ENCODE results near the gene ARAP1.
A peak's percentile ranks its signal among the peaks of the same experiment; 100 is the strongest.

ARAP1 gene

DNA sequence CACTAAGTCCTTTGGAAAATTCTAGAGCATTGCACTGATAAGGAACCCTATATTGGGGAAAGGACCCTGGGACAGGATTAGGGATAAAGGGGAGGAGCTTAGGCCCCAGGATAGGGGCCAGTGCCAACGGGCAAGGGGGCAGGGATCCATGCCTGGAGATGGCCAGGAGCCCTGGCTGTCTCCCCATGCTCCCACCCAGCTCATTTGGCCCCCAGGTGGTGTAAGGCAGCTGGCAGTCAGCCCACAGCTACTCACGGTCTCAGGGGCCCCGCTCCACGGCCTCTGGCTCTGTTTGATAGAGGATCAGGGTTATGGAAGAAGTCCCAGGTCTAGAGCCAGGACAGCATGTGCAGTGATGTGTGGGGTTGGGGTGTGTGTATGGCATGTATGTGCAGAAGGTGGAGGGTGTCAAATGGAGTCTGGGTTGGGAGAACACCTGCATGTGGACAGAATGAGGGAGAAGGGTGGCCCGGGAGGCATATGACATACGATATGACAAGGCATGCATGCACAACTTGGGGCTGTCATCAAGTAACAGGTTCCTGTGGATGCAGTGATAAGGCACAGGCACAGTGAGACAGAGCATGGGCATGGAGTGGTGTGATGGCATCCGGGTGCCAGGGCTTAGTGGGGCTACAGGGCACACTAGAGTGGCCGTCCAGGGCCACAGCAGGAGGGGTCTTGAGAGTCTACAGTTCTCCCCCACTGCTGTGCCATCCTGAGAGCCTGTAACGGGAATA, 59.5 kb downstream of the ARAP1 start:
- H3K4me3 ChIP-seq (ENCODE audit: low read length), result no peak overlapping the region
- no peak for DNase-seq (ENCODE audit: low read depth)
- no peak for TF ChIP-seq CTCF (conservative IDR thresholded peaks at IDR 0.05; ENCODE audit: low read length)

DNA sequence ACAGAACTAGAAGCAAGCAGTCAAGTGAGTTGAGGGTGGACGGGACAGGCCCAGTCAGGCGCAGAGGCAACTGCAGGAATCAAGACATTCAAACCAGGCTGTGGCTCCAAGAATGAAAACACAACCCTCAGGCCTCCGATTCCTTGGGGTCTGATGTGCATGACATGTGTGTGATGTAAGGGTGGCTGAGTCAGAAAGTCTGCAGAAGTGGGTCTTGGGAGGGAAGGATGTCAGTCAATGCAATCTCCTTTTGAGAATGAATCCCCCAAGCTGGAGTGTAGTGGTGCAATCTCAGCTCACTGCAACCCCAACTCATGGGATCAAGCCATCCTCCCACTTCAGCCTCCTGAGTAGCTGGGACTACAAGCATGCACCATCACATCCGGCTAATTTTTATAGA, 62.0 kb downstream of the ARAP1 start:
- no peak for DNase-seq (ENCODE audit: low read depth)
- no peak overlapping the region for H3K4me3 ChIP-seq (ENCODE audit: low read length)
- TF ChIP-seq CTCF (conservative IDR thresholded peaks at IDR 0.05; ENCODE audit: low read length), result no peak

- peak; percentile 30 for DNase-seq (ENCODE audit: low read depth)
- H3K4me3 ChIP-seq (ENCODE audit: low read length), result no peak overlapping the region
- peak; percentile 1; the same call in 1 of the 2 replicates for TF ChIP-seq CTCF (conservative IDR thresholded peaks at IDR 0.05; ENCODE audit: low read length)
Observed at GRCh38 chr11:72688929-72689328, 63.3 kb downstream of the ARAP1 start.

DNA sequence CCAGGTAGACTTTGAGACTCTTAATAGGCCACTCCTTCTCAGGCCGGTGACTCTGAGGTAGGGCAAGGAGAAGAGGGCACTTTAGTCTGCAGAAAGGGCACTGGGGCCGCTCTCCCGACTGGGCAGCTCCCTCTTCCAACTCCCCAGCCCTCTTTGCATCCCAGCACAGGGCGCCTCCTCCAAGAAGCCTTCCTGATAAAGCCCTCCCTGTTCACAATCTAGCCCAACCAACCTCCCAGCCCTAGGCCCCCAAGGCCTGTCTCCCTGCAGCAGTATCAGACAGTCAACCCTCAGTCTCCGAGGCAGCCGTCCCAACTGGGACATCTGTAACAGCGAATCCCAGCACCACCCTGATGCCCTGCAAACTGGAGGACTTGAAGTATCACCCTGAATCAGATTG, 63.7 kb downstream of the ARAP1 start:
- no peak for DNase-seq (ENCODE audit: low read depth)
- no peak for TF ChIP-seq CTCF (conservative IDR thresholded peaks at IDR 0.05; ENCODE audit: low read length)
- no peak overlapping the region for H3K4me3 ChIP-seq (ENCODE audit: low read length)

DNA sequence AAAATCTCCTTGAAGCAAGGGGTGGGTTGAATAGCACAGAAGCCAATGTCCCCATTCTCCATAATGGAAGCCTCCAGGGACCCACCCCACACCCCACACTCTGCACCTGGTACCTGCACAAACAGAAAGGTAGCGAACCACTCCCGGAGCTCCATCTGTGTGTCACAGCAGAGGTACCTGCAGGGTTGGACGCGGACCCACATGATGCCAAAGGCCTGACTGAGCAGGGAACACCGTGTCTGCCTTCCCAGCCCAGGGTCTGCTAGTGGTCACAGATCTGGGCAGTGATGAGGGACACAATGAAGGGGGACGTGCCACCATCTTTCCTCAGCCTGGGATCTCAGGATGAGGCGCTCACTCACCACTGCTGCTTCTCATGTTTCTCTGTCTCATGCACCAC, 64.9 kb downstream of the ARAP1 start:
- H3K4me3 ChIP-seq (ENCODE audit: low read length), result no peak overlapping the region

DNA sequence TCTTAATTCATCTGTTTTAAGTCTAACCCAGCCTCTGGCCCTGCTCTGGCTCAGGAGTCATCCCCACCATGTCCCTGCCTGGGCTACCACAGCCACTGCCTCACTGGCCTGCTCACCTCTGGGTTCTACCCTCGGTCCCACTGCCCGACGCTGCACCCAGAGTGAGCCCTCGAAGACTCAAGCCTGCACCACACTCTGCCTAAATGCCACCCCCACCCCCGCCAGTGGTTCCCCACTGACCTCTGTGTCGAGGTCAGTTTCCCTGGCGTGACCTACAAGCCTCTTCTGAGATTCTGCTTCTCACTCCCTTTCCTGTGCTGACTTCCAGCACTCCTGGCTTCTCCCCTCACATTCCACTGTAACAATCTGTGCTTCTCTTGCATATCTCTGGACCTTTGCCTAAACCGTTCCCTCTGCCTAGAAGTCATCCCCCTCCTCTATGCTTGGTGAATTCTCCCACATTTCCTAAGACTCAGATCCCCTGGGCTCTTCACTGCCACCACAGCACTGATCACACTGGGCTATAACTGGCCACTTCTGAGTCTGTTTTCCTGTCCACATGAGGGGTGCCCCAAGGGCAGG, 65.5 kb downstream of the ARAP1 start:
- TF ChIP-seq CTCF (conservative IDR thresholded peaks at IDR 0.05; ENCODE audit: low read length), result no peak
- no peak overlapping the region for H3K4me3 ChIP-seq (ENCODE audit: low read length)
- DNase-seq (ENCODE audit: low read depth), result peak; percentile 79

More for the DNA sequence above, 64.9 kb downstream of the ARAP1 start:
- TF ChIP-seq CTCF (conservative IDR thresholded peaks at IDR 0.05; ENCODE audit: low read length), result no peak
- DNase-seq (ENCODE audit: low read depth), result no peak

Data from AG10803 (cell line).